K562 (cell line): ENCODE results near the gene KIF21A. TPM values are rescaled to one million over a fixed set of nuclear protein-coding genes. Genes with fewer than 3 reads are reported as not detected.
A peak's percentile ranks its signal among the peaks of the same experiment; 100 is the strongest.

Source experiments
- DACH1 ChIP-seq: fragments of 450-650 bp; IDR thresholded peaks from 2 replicates; pipeline ENCODE4 v1.6.1; 2018; ENCODE audit not compliant: partially characterized antibody
- HSF4 ChIP-seq: fragments of 250-450 bp; sonication (Bioruptor Pico); IDR thresholded peaks from 2 replicates; pipeline ENCODE4 v2.1.2; 2022; ENCODE audit warnings: mild to moderate bottlenecking, moderate library complexity, borderline replicate concordance
- KAT2B ChIP-seq: IDR thresholded peaks from one replicate; pipeline ENCODE4 v1.6.1; 2012; ENCODE audit warnings: low read depth, mild to moderate bottlenecking, control low read depth, inconsistent platforms, low read length, moderate library complexity
- RFX1 ChIP-seq: fragments of 450-650 bp; IDR thresholded peaks from 2 replicates; pipeline ENCODE4 v1.6.1; 2016; ENCODE audit warnings: mild to moderate bottlenecking, moderate library complexity
- SPI1 ChIP-seq: IDR thresholded peaks from 2 replicates; pipeline ENCODE4 v1.6.1; 2011; ENCODE audit warnings: low read depth, low read length, control low read depth, borderline replicate concordance
- ZNF232 ChIP-seq: sonication (generic); formaldehyde crosslinking; IDR thresholded peaks from 2 replicates; pipeline ENCODE4 v1.8.0; 2022; ENCODE audit warnings: mild to moderate bottlenecking, missing genetic modification reagents
- ZNF318 ChIP-seq, 2 experiments: fragments of 450-650 bp; IDR thresholded peaks; 2 replicates each; pipeline ENCODE4 v1.6.1; 2016; ENCODE audit warnings: mild to moderate bottlenecking in 2 of 2, borderline replicate concordance in 1 of 2, low read depth in 1 of 2, moderate library complexity in 1 of 2
- polyA plus RNA-seq, 8 experiments: library from polyadenylated mRNA; depleted of rRNA in 4 of 8; stranded (reverse) in 5 of 8; unstranded in 3 of 8; fragments of >200 nt; fragmentation: Nextera tagmentation in 2 of 8; fragmentation: Illumina TruSeq in 1 of 8; extraction: Ambion mirVana in 2 of 8; extraction: Trizol in 1 of 8; gene quantifications; 2 replicates each; pipeline versions ENCODE4 v1.2.1 to v1.2.3, GENCODE V29; 2011 to 2014; ENCODE audit warnings: inconsistent platforms in 1 of 8, missing spikeins in 1 of 8
- total RNA-seq, 7 experiments: library from RNA; depleted of rRNA in 6 of 7; stranded (reverse); fragments of >200 nt in 6 of 7; fragmentation: Illumina TruSeq in 2 of 7; extraction: Trizol in 2 of 7; gene quantifications; 2 replicates each; pipeline versions ENCODE4 v1.2.1 to v1.2.3, GENCODE V29; 2011 to 2021; ENCODE audit warnings: low replicate concordance in 1 of 7
- TF ChIP-seq, protein P1 (sequence below): fragments of 450-650 bp; conservative IDR thresholded peaks from 2 replicates; pipeline ENCODE4 v1.6.1; 2016; ENCODE audit warnings: missing genetic modification characterization, low read depth, mild to moderate bottlenecking, missing compliant biosample characterization, moderate library complexity
- TF ChIP-seq, protein P2 (sequence below), 2 experiments: fragments of 450-650 bp in 1 of 2; IDR thresholded peaks; 2 replicates each; pipeline ENCODE4 v1.6.1; 2011 to 2017; ENCODE audit warnings: low read depth in 2 of 2, antibody characterized with exemption in 1 of 2, borderline replicate concordance in 1 of 2, low read length in 1 of 2, mild to moderate bottlenecking in 1 of 2, mixed read lengths in 1 of 2; ENCODE audit not compliant: control insufficient read depth in 1 of 2
- TF ChIP-seq, protein P3 (sequence below): fragments of 450-650 bp; IDR thresholded peaks from 2 replicates; pipeline ENCODE4 v1.6.1; 2016
- TF ChIP-seq, protein P4 (sequence below): fragments of 450-650 bp; IDR thresholded peaks from 2 replicates; pipeline ENCODE4 v1.6.1; 2016; ENCODE audit warnings: missing biosample characterization, missing genetic modification characterization

KIF21A gene
- total and polyA plus RNA-seq, 9 of the 15 experiments (the other 6 are each of a cell fraction or from before 2014, with no cell fraction given): 17.7 to 45.0 (median 30.3) TPM

- TF ChIP-seq, protein P1, sequence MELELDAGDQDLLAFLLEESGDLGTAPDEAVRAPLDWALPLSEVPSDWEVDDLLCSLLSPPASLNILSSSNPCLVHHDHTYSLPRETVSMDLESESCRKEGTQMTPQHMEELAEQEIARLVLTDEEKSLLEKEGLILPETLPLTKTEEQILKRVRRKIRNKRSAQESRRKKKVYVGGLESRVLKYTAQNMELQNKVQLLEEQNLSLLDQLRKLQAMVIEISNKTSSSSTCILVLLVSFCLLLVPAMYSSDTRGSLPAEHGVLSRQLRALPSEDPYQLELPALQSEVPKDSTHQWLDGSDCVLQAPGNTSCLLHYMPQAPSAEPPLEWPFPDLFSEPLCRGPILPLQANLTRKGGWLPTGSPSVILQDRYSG (tag): no peak
- no peak for TF ChIP-seq ZNF318 (IDR thresholded peaks at IDR 0.05; ENCODE audit: borderline replicate concordance in 1 of 2, low read depth in 1 of 2)
- TF ChIP-seq, protein P2, sequence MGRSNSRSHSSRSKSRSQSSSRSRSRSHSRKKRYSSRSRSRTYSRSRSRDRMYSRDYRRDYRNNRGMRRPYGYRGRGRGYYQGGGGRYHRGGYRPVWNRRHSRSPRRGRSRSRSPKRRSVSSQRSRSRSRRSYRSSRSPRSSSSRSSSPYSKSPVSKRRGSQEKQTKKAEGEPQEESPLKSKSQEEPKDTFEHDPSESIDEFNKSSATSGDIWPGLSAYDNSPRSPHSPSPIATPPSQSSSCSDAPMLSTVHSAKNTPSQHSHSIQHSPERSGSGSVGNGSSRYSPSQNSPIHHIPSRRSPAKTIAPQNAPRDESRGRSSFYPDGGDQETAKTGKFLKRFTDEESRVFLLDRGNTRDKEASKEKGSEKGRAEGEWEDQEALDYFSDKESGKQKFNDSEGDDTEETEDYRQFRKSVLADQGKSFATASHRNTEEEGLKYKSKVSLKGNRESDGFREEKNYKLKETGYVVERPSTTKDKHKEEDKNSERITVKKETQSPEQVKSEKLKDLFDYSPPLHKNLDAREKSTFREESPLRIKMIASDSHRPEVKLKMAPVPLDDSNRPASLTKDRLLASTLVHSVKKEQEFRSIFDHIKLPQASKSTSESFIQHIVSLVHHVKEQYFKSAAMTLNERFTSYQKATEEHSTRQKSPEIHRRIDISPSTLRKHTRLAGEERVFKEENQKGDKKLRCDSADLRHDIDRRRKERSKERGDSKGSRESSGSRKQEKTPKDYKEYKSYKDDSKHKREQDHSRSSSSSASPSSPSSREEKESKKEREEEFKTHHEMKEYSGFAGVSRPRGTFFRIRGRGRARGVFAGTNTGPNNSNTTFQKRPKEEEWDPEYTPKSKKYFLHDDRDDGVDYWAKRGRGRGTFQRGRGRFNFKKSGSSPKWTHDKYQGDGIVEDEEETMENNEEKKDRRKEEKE (IDR thresholded peaks at IDR 0.05; ENCODE audit: borderline replicate concordance in 1 of 2, control insufficient read depth in 1 of 2, low read depth in 2 of 2, low read length in 1 of 2): no peak
- TF ChIP-seq, protein P3, sequence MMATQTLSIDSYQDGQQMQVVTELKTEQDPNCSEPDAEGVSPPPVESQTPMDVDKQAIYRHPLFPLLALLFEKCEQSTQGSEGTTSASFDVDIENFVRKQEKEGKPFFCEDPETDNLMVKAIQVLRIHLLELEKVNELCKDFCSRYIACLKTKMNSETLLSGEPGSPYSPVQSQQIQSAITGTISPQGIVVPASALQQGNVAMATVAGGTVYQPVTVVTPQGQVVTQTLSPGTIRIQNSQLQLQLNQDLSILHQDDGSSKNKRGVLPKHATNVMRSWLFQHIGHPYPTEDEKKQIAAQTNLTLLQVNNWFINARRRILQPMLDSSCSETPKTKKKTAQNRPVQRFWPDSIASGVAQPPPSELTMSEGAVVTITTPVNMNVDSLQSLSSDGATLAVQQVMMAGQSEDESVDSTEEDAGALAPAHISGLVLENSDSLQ: peak; percentile 78
- TF ChIP-seq SPI1: peak; percentile 80; the same call in 1 of the 2 replicates
- no peak for TF ChIP-seq HSF4
- no peak for TF ChIP-seq ZNF232 (CRISPR knock-in tag)
- no peak for TF ChIP-seq KAT2B
- no peak for TF ChIP-seq RFX1
- TF ChIP-seq DACH1: no peak
- TF ChIP-seq, protein P4, sequence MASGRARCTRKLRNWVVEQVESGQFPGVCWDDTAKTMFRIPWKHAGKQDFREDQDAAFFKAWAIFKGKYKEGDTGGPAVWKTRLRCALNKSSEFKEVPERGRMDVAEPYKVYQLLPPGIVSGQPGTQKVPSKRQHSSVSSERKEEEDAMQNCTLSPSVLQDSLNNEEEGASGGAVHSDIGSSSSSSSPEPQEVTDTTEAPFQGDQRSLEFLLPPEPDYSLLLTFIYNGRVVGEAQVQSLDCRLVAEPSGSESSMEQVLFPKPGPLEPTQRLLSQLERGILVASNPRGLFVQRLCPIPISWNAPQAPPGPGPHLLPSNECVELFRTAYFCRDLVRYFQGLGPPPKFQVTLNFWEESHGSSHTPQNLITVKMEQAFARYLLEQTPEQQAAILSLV (tag): 0 out of 2 replicates have a peak, but pooled peaks have one; percentile 35
These were observed 155.1 kb downstream of the KIF21A start (continued) for GRCh38 chr12:39287817-39288216.
